WTC11 (cell line): ENCODE data around the gene PFKM. TPM values are rescaled to one million over a fixed set of nuclear protein-coding genes. Genes with fewer than 3 reads are reported as not detected.

Source experiments
- ATAC-seq: fragments of 200-7000 bp; cut with Tn5 transposase; 2 replicates; pipeline ENCODE4 v1.10.0; 2021; ENCODE audit warnings: mild to moderate bottlenecking, moderate library complexity
- CTCF ChIA-PET: fragments of 300-600 bp; sonication (Branson Sonifier 250); formaldehyde crosslinking; loops from one replicate; lab custom pipeline; 2021; ENCODE audit warnings: antibody characterized with exemption; lab: Charles Lee
- POLR2A ChIA-PET: fragments of 350-600 bp; sonication (Branson Sonifier 250); formaldehyde crosslinking; loops from one replicate; lab custom pipeline; 2021; ENCODE audit warnings: antibody characterized with exemption; lab: Charles Lee
- DNase-seq: peaks from one replicate; pipeline ENCODE4 v3.0.0; 2021; ENCODE audit warnings: low spot score
- H3K27ac Mint-ChIP-seq: 2 replicates; pipeline ENCODE4 v1.8.0; 2021; ENCODE audit warnings: mixed read lengths
- H3K27me3 Mint-ChIP-seq: 2 replicates; pipeline ENCODE4 v1.8.0; 2021; ENCODE audit warnings: low read depth, mild to moderate bottlenecking, moderate library complexity, mixed read lengths
- H3K36me3 Mint-ChIP-seq: 2 replicates; pipeline ENCODE4 v1.8.0; 2021; ENCODE audit warnings: mixed read lengths
- H3K4me1 Mint-ChIP-seq: 2 replicates; pipeline ENCODE4 v1.8.0; 2022; ENCODE audit warnings: mixed read lengths
- H3K4me3 Mint-ChIP-seq: 2 replicates; pipeline ENCODE4 v1.8.0; 2021; ENCODE audit warnings: mild to moderate bottlenecking, moderate library complexity, mixed read lengths
- H3K9me3 Mint-ChIP-seq: 2 replicates; pipeline ENCODE4 v1.8.0; 2021; ENCODE audit warnings: mixed read lengths
- ARID4B ChIP-seq: sonication (generic); formaldehyde crosslinking; IDR thresholded peaks from 2 replicates; pipeline ENCODE4 v1.8.0; 2023; ENCODE audit warnings: missing genetic modification reagents, mild to moderate bottlenecking, borderline replicate concordance
- ATF1 ChIP-seq: sonication (generic); formaldehyde crosslinking; IDR thresholded peaks from 2 replicates; pipeline ENCODE4 v1.8.1; 2023; ENCODE audit warnings: mild to moderate bottlenecking, moderate library complexity, missing genetic modification reagents
- ATF3 ChIP-seq: sonication (generic); formaldehyde crosslinking; conservative IDR thresholded peaks from 2 replicates; pipeline ENCODE4 v1.8.1; 2022; ENCODE audit warnings: mild to moderate bottlenecking, missing genetic modification reagents
- CDX4 ChIP-seq: fragments of 250-450 bp; sonication (Bioruptor Pico); IDR thresholded peaks from 2 replicates; pipeline ENCODE4 v1.9.0; 2021; ENCODE audit warnings: moderate library complexity, mild to moderate bottlenecking, inconsistent platforms, borderline replicate concordance
- CTCF ChIP-seq: fragments of 200-600 bp; IDR thresholded peaks from 2 replicates; pipeline ENCODE4 v1.8.0; 2022; ENCODE audit warnings: antibody characterized with exemption
- E2F4 ChIP-seq: sonication (generic); formaldehyde crosslinking; IDR thresholded peaks from 2 replicates; pipeline ENCODE4 v1.8.1; 2022; ENCODE audit warnings: low read depth, mild to moderate bottlenecking, moderate library complexity, missing genetic modification reagents, borderline replicate concordance
- ESRRA ChIP-seq: sonication (generic); formaldehyde crosslinking; IDR thresholded peaks from 2 replicates; pipeline ENCODE4 v1.8.1; 2022; ENCODE audit warnings: mild to moderate bottlenecking, missing genetic modification reagents, borderline replicate concordance
- ETV6 ChIP-seq: sonication (generic); formaldehyde crosslinking; IDR thresholded peaks from 2 replicates; pipeline ENCODE4 v1.8.1; 2022; ENCODE audit warnings: mild to moderate bottlenecking, missing genetic modification reagents
- GABPB1 ChIP-seq: sonication (generic); formaldehyde crosslinking; IDR thresholded peaks from 2 replicates; pipeline ENCODE4 v1.8.1; 2023; ENCODE audit warnings: mild to moderate bottlenecking, missing genetic modification reagents
- IRF2 ChIP-seq: sonication (generic); formaldehyde crosslinking; IDR thresholded peaks from 2 replicates; pipeline ENCODE4 v1.8.0; 2022; ENCODE audit warnings: low read depth, missing genetic modification reagents, borderline replicate concordance
- KAT7 ChIP-seq: sonication (generic); formaldehyde crosslinking; IDR thresholded peaks from 2 replicates; pipeline ENCODE4 v1.8.1; 2023; ENCODE audit warnings: missing genetic modification reagents, mild to moderate bottlenecking, borderline replicate concordance
- MXD4 ChIP-seq: fragments of 250-450 bp; sonication (Bioruptor Pico); IDR thresholded peaks from 2 replicates; pipeline ENCODE4 v1.8.0; 2021; ENCODE audit warnings: mild to moderate bottlenecking, moderate library complexity, borderline replicate concordance
- NR1H2 ChIP-seq: sonication (generic); formaldehyde crosslinking; IDR thresholded peaks from 2 replicates; pipeline ENCODE4 v1.9.0; 2021; ENCODE audit warnings: mild to moderate bottlenecking, moderate library complexity, missing genetic modification reagents
- NR2C2 ChIP-seq: sonication (generic); formaldehyde crosslinking; IDR thresholded peaks from 2 replicates; pipeline ENCODE4 v1.8.0; 2022; ENCODE audit warnings: mild to moderate bottlenecking, missing genetic modification reagents
- TEAD1 ChIP-seq: sonication (generic); formaldehyde crosslinking; IDR thresholded peaks from 2 replicates; pipeline ENCODE4 v1.8.0; 2022; ENCODE audit warnings: mild to moderate bottlenecking, missing genetic modification reagents
- TEAD4 ChIP-seq: sonication (generic); formaldehyde crosslinking; IDR thresholded peaks from 2 replicates; pipeline ENCODE4 v1.8.0; 2022; ENCODE audit warnings: mild to moderate bottlenecking, missing genetic modification reagents
- USF2 ChIP-seq: sonication (generic); formaldehyde crosslinking; IDR thresholded peaks from 2 replicates; pipeline ENCODE4 v1.8.1; 2023; ENCODE audit warnings: mild to moderate bottlenecking, missing genetic modification reagents, moderate library complexity
- ZBTB43 ChIP-seq: sonication (generic); formaldehyde crosslinking; IDR thresholded peaks from 2 replicates; pipeline ENCODE4 v1.8.1; 2023; ENCODE audit warnings: mild to moderate bottlenecking, missing genetic modification reagents
- ZNF138 ChIP-seq: sonication (generic); formaldehyde crosslinking; conservative IDR thresholded peaks from 2 replicates; pipeline ENCODE4 v1.8.1; 2022; ENCODE audit warnings: mild to moderate bottlenecking, moderate library complexity, missing genetic modification reagents
- ZNF423 ChIP-seq: fragments of 250-450 bp; sonication (Bioruptor Pico); IDR thresholded peaks from 2 replicates; pipeline ENCODE4 v2.1.2; 2022; ENCODE audit warnings: mild to moderate bottlenecking, moderate library complexity
- total RNA-seq: library from RNA; stranded (reverse); gene quantifications from 3 replicates; pipeline ENCODE4 v1.2.3, GENCODE V29; 2021

The PFKM gene
- total RNA-seq, 1 experiment from 2014 or later: 99.3 TPM

GRCh38 chr12:48106681-48107613, 12.2 kb upstream of the PFKM start:
- DNase-seq: no peak
- H3K36me3 Mint-ChIP-seq: no peaks in the 10 kb centered on the region
- H3K27ac Mint-ChIP-seq: peak overlapping the region; percentile 98
- CTCF ChIA-PET: interaction anchor here (1.2 to 3.1 kb wide), 2 partner anchors 12 to 50 kb away, joined by 5 to 15 read pairs; partner anchors contain the start of genes ASB8 and PFKM
- H3K4me3 Mint-ChIP-seq: peak overlapping the region; percentile 93
- H3K27me3 Mint-ChIP-seq: peaks cover 25% of the 10 kb centered on the region
- POLR2A ChIA-PET: interaction anchor here (3.2 kb wide), 1 partner anchor 12 kb away, joined by 16 read pairs; the partner anchor contains the start of gene PFKM
- H3K4me1 Mint-ChIP-seq: peaks cover 16% of the 10 kb centered on the region
- TF ChIP-seq ATF3 (CRISPR knock-in tag) (no peak), NR1H2 (CRISPR knock-in tag) (no peak), MXD4 (CRISPR knock-in tag) (no peak), GABPB1 (CRISPR knock-in tag) (no peak), NR2C2 (CRISPR knock-in tag) (no peak), IRF2 (CRISPR knock-in tag) (no peak), ZBTB43 (CRISPR knock-in tag) (no peak), USF2 (CRISPR knock-in tag) (no peak), TEAD1 (CRISPR knock-in tag) (no peak), ESRRA (CRISPR knock-in tag) (no peak), TEAD4 (no peak), ETV6 (no peak)
- no peak for ATAC-seq
- H3K9me3 Mint-ChIP-seq: no peaks in the 10 kb centered on the region

GRCh38 chr12:48109424-48109823, 9.7 kb upstream of the PFKM start:
- ChIA-PET POLR2A (interaction anchor here (2.9 kb wide), 1 partner anchor 10 kb away, joined by 11 read pairs; the partner anchor contains the start of gene PFKM), CTCF (interaction anchor here (0.6 to 1.1 kb wide), 2 partner anchors 27 to 160 kb away, joined by 3 read pairs; no protein-coding TSS in a partner anchor)
- ATAC-seq (no peak), DNase-seq (no peak)
- Mint-ChIP-seq H3K36me3 (0 out of 2 replicates have a peak, but pooled peaks cover under 1% of the 10 kb centered on the region), H3K27me3 (peaks cover 32% of the 10 kb centered on the region), H3K9me3 (peaks cover 6% of the 10 kb centered on the region), H3K4me1 (peaks cover 11% of the 10 kb centered on the region), H3K27ac (no peak overlapping the region), H3K4me3 (no peak overlapping the region)
- TF ChIP-seq KAT7 (CRISPR knock-in tag) (no peak), ZNF138 (no peak), ZNF423 (CRISPR knock-in tag) (no peak), CDX4 (CRISPR knock-in tag) (no peak), CTCF (no peak), USF2 (CRISPR knock-in tag) (no peak), ESRRA (CRISPR knock-in tag) (no peak), ARID4B (CRISPR knock-in tag) (no peak), E2F4 (CRISPR knock-in tag) (no peak), MXD4 (CRISPR knock-in tag) (no peak), ATF1 (CRISPR knock-in tag) (no peak)
